Smooth muscle cell (in vitro differentiated cells): ENCODE measurements around the gene ALDOC. TPM values are rescaled to one million over a fixed set of nuclear protein-coding genes. Genes with fewer than 3 reads are reported as not detected.

Experiments used
- DNase-seq: peaks from one replicate; lab custom pipeline; 2025; ENCODE audit not compliant: unreplicated experiment; lab: John Stamatoyannopoulos, UW
- H2AFZ ChIP-seq: fragments of 200-600 bp; sonication (generic); 2 replicates; pipeline ENCODE4 v1.6.0; 2016; ENCODE audit warnings: antibody characterized with exemption, low read depth, mild to moderate bottlenecking
- H3F3A ChIP-seq: fragments of 200-600 bp; sonication (generic); 2 replicates; pipeline ENCODE4 v1.6.0; 2017; ENCODE audit warnings: antibody characterized with exemption, low read depth
- H3K27ac ChIP-seq: fragments of 200-600 bp; sonication (generic); 2 replicates; pipeline ENCODE4 v1.5.1; 2016; ENCODE audit warnings: low read depth, mild to moderate bottlenecking
- H3K27me3 ChIP-seq: fragments of 200-600 bp; sonication (generic); 2 replicates; pipeline ENCODE4 v1.6.1; 2016; ENCODE audit warnings: low read depth, mild to moderate bottlenecking
- H3K36me3 ChIP-seq: fragments of 200-600 bp; sonication (generic); 2 replicates; pipeline ENCODE4 v1.5.1; 2016; ENCODE audit warnings: low read depth
- H3K4me1 ChIP-seq: fragments of 200-600 bp; sonication (generic); 2 replicates; pipeline ENCODE4 v1.5.1; 2016; ENCODE audit warnings: low read depth
- H3K4me2 ChIP-seq: fragments of 200-600 bp; sonication (generic); 2 replicates; pipeline ENCODE4 v1.6.0; 2016; ENCODE audit warnings: mild to moderate bottlenecking
- H3K4me3 ChIP-seq: fragments of 200-600 bp; sonication (generic); 2 replicates; pipeline ENCODE4 v1.5.1; 2016; ENCODE audit warnings: mild to moderate bottlenecking
- H3K79me2 ChIP-seq: fragments of 200-600 bp; sonication (generic); 2 replicates; pipeline ENCODE4 v1.6.0; 2016; ENCODE audit warnings: low read depth, mild to moderate bottlenecking
- H3K9ac ChIP-seq: fragments of 200-600 bp; sonication (generic); 2 replicates; pipeline ENCODE4 v1.6.0; 2016; ENCODE audit warnings: low read depth
- H3K9me3 ChIP-seq: fragments of 200-600 bp; sonication (generic); replicated peaks from 2 replicates; pipeline ENCODE4 v1.5.1; 2016; ENCODE audit warnings: low read depth
- H4K20me1 ChIP-seq: fragments of 200-600 bp; sonication (generic); 2 replicates; pipeline ENCODE4 v1.6.0; 2016; ENCODE audit warnings: low read depth
- CTCF ChIP-seq: fragments of 200-600 bp; sonication (generic); IDR thresholded peaks from 2 replicates; pipeline ENCODE4 v1.5.1; 2017; ENCODE audit warnings: borderline replicate concordance, mild to moderate bottlenecking, antibody characterized with exemption; ENCODE audit not compliant: insufficient read depth, poor library complexity, severe bottlenecking
- WGBS: methylation state at CpG from one replicate; pipeline ENCODE4 v1.1.7; 2016; ENCODE audit warnings: low lambda C conversion rate; 5-methylcytosine and 5-hydroxymethylcytosine counted together
- polyA plus RNA-seq: library from polyadenylated mRNA; unstranded; fragments of >200 nt; fragmentation: Nextera tagmentation; extraction: Ambion mirVana; gene quantifications from 2 replicates; pipeline ENCODE4 v1.2.1, GENCODE V29; 2016
- total RNA-seq: library from RNA; depleted of rRNA; stranded (reverse); fragments of >200 nt; gene quantifications from 2 replicates; pipeline ENCODE4 v1.2.3, GENCODE V29; 2014

The ALDOC gene
- total and polyA plus RNA-seq, 2 experiments from 2014 or later: 71.5 to 72.6 TPM

- no peak overlapping the region for H3K27ac ChIP-seq
- DNase-seq: no peak
- no peak for TF ChIP-seq CTCF
- H3K4me2 ChIP-seq: no peak overlapping the region
- H3K9ac ChIP-seq: no peak overlapping the region
- no peaks in the 10 kb centered on the region for H3K36me3 ChIP-seq
- no peaks in the 10 kb centered on the region for H3K9me3 ChIP-seq
- H4K20me1 ChIP-seq: no peaks in the 10 kb centered on the region
- peaks cover 4% of the 10 kb centered on the region for H3K4me1 ChIP-seq
- no peaks in the 10 kb centered on the region for H3K27me3 ChIP-seq
- H3K4me3 ChIP-seq: no peak overlapping the region
- no peaks in the 10 kb centered on the region for H3F3A ChIP-seq
- no peak overlapping the region for H2AFZ ChIP-seq
- whole genome bisulfite sequencing: 93% methylated on average over 2 of the region's 2 CpGs
- no peaks in the 10 kb centered on the region for H3K79me2 ChIP-seq
Measured at GRCh38 chr17:28527181-28527681, 49.5 kb downstream of the ALDOC start.

- no peaks in the 10 kb centered on the region for H3K27me3 ChIP-seq
- no peaks in the 10 kb centered on the region for H3K79me2 ChIP-seq
- DNase-seq: no peak
- H3K9me3 ChIP-seq: no peaks in the 10 kb centered on the region
- H3K9ac ChIP-seq: no peak overlapping the region
- H3F3A ChIP-seq: no peaks in the 10 kb centered on the region
- H3K27ac ChIP-seq: no peak overlapping the region
- H4K20me1 ChIP-seq: no peaks in the 10 kb centered on the region
- no peaks in the 10 kb centered on the region for H3K36me3 ChIP-seq
- WGBS: 78% methylated on average over 8 of the region's 8 CpGs
- TF ChIP-seq CTCF: no peak
- no peak overlapping the region for H3K4me3 ChIP-seq
- H3K4me1 ChIP-seq: peaks cover 4% of the 10 kb centered on the region
- H2AFZ ChIP-seq: no peak overlapping the region
- no peak overlapping the region for H3K4me2 ChIP-seq
Measured at GRCh38 chr17:28526381-28526780, 50.3 kb downstream of the ALDOC start.

DNA sequence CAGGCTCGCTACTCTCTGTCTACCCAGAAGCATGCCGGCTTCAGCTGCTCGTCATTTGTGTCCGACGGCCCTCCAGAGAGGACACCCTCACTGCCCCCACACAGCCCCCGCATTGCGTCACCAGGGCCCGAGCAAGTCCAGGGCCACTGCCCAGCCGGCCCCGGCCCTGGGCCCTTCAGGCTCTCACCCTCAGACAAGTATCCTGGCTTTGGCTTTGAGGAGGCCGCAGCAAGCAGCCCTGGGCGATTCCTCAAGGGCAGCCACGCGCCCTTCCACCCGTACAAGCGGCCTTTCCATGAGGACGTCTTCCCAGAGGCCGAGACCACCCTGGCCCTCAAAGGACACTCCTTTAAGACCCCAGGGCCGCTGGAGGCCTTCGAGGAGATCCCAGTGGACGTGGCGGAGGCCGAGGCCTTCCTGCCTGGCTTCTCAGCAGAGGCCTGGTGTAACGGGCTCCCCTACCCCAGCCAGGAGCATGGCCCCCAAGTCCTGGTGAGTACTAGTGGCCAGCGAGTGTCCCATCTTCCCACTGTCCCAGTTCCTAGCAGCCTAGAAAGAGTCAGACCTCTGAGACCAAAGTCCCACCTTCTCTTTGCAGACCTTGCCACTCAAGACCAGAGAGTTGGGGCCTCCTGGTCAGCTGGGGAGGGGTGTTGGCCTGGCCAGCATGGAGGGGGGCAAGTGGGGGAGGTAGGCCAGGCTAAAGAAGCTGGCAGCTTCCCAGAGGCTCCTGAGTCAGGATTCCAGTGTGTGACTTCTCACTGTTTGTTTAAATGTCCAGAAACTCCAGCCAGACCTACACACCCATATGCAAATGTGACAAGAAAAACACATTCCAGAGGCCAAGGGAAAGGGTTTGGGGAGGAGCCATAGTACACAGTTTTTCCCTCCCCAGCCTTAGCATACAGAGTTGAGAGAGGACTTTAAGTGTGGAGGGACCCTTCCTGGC, 51.9 kb downstream of the ALDOC start:
- WGBS: 90% methylated on average over 25 of the region's 25 CpGs
- H3K4me3 ChIP-seq: no peak overlapping the region
- no peaks in the 10 kb centered on the region for H3K27me3 ChIP-seq

More for the DNA sequence above, 51.9 kb downstream of the ALDOC start:
- H3K9ac ChIP-seq: no peak overlapping the region
- no peak for TF ChIP-seq CTCF
- peak overlapping the region; percentile 28 for H3K27ac ChIP-seq
- H3F3A ChIP-seq: no peaks in the 10 kb centered on the region
- H3K4me1 ChIP-seq: peaks cover 4% of the 10 kb centered on the region
- H3K4me2 ChIP-seq: peak overlapping the region; percentile 54
- no peaks in the 10 kb centered on the region for H3K9me3 ChIP-seq
- H3K36me3 ChIP-seq: no peaks in the 10 kb centered on the region
- H4K20me1 ChIP-seq: no peaks in the 10 kb centered on the region
- no peak for DNase-seq
- no peaks in the 10 kb centered on the region for H3K79me2 ChIP-seq
- peak overlapping the region; percentile 55 for H2AFZ ChIP-seq
